GM18499 (cell line): Measurements from ENCODE around the gene AKAP17A.

ENCODE experiments used
- ATAC-seq: cut with Tn5 transposase; IDR thresholded peaks from one replicate; pipeline ENCODE4 v1.9.1; 2021; ENCODE audit warnings: moderate number of reproducible peaks; ENCODE audit not compliant: insufficient read depth, unreplicated experiment

Gene AKAP17A

DNA sequence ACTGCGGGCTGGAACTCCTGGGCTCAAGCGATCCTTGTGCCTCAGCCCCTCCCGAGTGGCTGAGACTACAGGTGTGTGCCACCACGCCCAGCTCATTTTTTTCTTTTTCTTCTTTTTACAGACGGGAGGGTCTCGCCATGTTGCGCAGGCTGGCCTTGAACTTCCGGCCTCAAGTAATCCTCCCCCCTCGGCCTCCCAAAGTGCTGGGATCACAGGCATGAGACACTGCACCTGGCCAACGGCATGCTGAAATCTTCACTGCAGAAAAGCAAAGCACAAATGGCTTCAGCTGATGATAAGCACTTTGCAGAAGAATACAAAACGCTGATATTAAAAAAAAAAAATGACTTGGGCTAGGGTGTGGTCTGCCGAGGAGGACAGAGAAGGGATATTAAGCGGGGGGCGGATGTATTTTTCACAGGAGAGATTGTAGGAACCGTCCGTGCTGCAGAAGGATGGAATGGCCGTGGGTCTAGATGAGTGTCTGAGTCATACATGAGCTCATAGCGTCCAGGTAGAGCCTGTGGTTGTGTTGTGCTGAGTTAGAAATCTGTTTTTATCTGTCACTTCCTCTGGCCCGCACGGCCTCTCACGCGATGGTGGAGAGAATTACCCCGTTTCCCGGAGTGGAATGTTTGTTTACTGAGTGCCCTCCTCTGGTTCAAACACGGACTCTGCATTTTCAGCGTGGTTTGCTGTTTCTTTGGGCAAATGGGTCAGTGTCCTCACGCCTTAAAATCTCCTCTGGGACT is 8.5 kb upstream of the AKAP17A start:
- ATAC-seq = peak; percentile 81

DNA sequence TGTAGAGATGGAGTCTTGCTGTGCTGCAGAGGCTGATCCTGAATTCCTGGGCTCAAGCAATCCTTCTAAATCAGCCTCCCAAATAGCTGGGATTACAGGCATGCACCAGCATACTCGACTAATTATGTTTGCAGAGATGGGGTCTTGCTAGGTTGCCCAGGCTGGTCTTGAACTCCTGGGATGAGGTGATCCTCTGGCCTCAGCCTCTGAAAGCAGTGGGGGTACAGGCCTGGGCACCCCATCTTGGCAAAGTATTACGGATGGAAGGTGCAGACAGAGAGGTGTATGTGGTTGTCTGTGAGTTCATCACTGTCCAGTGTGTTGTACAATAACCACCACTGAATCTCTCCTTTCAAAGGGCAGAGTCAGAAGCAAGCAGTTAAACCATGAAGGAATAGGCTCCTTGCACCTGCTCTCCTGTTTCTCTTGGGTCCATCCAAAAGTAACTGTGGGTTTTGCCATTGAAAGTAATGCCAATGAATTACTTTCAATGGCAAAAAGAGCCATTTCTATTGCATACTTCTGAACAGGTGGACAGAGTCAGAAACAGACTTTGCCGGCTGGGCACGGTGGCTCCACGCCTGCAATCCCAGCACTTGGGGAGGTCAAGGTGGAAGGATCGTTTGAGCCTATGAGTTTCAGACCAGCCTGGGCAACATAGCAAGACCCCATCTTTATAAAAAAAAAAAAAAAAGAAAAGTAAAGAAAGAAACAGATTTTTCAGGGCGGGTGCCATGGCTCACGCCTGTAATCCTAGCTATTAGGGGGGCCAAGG is 7.0 kb upstream of the AKAP17A start:
- no peak for ATAC-seq

DNA sequence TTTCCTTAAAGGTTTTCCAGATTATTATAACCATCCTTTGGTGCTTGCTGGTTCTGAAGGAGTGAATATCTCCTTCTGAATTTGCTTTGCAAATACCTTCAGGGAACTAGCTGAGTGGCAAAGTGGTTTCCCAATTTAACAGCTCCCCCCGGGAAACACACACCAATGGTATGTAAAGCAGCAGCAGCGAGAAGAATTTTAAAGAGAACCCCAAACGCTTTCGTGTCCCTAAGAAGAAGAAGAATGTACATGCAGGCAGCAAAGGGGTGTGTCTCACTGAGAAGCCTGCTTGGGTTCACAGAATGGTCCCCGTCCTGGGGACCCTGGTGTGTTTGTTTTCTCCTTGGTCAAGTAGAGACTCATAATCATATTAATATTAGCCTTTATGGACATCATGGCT is 4.2 kb upstream of the AKAP17A start:
- no peak for ATAC-seq

DNA sequence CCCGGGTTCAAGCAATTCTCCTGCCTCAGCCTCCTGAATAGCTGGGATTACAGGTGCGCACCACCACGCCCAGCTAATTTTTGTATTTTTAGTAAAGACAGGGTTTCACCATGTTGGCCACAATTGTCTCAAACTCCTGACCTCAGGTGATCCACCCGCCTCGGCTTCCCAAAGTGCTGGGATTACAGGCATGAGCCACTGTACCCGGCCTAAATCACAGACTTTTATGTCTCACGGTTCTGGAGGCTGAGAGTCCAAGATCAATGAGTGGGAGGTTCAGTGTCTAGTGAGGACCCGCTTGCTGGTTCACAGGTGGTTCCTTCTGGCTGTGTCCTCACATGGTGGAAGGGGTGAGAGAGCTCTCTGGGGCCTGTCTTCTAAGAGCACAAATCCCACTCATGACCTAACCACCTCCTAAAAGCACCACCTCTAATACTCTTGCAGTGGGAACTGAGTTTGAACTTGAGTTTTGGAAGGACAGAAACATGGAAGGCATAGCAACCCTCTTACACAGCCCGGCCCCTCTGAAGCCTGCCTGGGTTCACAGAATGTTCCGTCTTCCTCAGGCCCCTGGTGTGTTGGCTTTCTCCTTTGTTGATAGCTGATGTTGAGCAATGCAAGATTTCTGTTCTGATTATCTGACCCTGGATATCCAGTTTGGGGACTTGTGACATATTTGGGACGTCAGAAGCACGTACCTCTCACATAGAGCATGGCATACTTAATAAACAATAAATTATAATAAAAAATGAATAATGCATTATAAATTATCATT is 1.9 kb upstream of the AKAP17A start:
- no peak for ATAC-seq

DNA sequence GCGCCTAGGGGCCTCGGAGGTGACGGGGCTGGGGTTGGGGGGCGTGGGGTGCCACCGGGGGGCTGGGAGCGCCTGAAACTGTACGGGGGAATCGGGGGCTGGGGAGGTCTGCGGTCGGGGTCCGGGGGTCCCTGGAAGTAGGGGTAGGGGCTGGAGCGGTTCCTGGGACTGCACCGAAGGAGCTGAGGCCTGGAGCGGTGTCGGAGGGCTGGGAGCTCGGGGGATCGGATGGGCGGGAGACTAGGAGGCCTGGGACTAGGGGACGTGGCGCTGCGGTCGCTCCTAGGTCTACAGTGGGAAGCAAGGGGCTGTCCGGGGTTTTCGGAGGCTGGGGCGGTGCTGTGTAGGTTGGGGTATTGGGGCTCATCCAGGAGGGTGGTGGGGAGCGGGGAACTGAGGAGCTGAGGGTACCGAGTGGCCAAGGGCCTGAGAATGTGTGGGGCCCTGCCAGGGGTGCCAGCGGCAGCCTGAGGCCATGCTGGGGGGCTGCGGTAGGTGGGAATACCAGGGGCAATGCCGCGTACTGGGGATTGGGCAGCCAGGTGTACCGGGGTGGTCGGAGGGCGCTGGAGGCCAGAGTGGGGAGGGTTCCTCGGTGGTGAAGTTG is 562 bp downstream of the AKAP17A start:
- no peak for ATAC-seq

DNA sequence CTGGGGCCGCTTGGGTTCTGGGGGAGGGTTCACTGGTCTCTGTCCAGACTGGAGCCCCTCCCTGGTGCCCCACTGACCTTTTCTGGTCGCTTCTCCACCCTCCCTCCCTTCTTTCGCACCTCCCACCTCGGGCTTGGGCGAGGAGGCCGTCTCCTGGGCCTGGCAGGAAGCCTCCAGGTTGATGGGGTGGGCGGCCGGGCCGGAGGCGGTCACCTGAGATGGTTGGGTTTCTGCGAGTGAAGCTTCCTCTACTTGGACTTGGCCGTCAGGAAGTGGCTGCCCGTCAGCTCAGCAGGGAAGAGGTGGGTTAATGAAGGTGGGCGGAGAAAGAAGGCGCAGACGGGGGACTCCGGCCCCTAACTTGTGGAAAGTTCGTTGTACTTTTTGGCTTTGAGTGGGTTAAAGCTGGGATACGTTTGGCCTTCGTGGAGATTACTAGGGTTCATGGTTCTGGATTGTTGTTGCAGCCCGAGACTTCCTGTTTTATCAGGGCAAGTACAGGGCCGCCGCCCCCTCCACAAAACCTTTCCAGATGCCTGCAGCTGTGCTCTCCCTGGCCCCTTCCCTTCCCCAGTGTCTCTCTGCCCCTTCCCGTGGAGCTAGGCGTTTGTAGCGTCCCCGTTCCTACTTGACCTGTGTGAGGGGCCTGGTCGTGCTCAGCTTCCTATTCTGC is 1.2 kb downstream of the AKAP17A start:
- ATAC-seq = no peak

DNA sequence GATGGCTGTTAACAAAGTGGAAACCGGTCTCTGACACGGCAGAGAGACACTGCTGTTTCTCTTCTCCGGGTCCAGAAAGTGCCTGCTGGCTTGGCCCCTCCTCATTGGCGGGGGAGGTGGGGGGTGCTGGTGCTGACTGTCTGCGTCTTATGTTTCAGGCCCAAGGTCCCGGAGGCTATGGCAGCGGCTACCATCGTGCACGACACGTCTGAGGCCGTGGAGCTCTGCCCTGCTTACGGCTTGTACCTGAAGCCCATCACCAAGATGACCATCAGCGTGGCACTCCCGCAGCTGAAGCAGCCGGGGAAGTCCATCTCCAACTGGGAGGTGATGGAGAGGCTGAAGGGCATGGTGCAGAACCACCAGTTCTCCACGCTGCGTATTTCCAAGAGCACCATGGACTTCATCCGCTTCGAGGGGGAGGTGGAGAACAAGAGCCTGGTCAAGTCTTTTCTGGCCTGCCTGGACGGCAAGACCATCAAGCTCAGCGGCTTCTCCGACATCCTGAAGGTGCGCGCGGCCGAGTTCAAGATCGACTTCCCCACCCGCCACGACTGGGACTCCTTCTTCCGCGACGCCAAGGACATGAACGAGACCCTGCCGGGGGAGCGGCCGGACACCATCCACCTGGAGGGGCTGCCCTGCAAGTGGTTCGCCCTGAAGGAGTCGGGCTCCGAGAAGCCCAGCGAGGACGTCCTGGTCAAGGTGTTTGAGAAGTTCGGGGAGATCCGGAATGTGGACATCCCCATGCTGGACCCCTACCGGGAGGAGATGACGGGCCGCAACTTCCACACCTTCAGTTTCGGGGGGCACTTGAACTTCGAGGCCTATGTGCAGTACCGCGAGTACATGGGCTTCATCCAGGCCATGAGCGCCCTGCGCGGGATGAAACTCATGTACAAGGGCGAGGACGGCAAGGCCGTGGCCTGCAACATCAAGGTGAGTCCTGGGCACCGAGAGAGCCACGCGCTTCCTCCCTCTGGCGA is 2.2 kb downstream of the AKAP17A start:
- ATAC-seq = no peak

DNA sequence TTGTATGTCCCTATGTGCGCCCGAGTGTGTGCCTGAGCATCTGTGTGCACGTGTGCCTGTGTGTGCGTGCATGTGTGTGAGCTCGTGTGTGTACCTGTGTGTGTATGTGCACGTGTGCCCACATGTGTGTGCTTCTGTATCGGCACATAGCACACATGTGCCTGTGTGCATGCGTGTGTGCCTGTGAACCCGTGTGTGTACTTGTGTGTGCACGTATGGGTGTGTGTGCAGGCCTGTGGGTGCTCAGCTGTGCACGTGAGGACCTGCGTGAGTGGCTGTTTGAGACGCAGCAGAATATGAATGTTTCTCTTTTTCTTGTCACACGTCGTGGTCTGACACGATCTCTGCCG is 4.3 kb downstream of the AKAP17A start:
- ATAC-seq = no peak

DNA sequence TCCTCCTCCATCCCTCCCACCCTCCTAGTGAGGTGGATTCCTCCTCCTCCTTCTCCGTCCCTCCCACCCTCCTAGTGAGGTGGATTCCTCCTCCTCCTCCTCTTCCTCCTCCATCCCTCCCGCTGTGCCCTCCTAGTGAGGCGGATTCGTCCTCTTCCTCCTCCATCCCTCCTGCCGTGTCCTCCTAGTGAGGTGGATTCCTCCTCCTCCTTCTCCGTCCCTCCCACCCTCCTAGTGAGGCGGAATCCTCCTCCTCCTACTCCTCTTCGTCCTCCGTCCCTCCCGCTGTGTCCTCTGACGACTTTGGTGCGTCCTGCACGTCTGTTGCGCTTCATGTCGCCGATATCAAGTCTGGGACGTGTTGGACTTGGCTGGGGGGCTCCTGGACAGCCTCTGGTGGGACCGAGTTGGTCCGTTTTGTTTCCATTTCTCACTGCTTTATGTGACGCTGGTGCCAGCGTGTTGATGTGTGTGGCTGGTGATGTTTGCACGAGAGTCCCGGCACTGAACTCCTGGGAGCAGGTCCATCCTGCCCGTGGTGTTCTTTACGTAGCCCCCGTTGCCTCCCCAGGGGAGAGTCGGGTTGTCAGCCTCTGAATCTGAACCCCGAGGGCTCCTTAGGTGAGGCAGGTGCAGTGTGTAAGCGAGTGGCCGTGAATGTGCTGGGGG is 5.4 kb downstream of the AKAP17A start:
- no peak for ATAC-seq

DNA sequence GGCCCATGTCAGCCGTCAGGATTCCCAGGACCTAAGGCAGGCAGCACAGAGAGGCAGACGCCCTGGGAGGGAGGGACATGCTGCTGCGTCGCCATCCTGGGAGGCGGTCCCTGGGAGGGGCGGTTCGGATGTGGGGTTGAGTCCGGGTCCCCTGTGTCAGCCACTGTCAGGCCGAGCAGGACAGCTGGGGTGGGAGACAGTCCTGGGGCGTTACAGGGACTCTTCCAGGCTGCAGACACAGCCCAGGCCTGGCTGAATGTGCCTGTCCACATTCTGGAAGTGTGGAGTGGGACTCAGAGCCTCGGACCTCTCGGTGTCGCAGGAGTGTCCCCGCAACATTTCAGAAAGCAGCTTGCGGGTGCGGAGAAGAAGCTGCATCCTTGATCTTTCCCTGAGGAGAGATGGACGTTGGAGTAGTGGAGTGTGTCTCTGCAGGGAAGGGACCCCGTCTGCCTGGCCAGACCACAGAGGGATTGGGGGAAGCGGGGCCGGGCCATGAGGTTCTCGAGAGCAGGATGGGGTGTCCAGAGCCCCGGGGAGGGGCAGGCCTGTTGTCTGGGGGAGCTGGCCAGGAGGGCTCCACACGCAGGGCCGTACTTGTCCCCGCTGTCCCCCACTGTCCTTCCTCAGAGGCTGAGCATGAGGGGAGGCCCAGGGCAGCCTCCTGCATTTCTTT is 6.1 kb downstream of the AKAP17A start:
- ATAC-seq = no peak

DNA sequence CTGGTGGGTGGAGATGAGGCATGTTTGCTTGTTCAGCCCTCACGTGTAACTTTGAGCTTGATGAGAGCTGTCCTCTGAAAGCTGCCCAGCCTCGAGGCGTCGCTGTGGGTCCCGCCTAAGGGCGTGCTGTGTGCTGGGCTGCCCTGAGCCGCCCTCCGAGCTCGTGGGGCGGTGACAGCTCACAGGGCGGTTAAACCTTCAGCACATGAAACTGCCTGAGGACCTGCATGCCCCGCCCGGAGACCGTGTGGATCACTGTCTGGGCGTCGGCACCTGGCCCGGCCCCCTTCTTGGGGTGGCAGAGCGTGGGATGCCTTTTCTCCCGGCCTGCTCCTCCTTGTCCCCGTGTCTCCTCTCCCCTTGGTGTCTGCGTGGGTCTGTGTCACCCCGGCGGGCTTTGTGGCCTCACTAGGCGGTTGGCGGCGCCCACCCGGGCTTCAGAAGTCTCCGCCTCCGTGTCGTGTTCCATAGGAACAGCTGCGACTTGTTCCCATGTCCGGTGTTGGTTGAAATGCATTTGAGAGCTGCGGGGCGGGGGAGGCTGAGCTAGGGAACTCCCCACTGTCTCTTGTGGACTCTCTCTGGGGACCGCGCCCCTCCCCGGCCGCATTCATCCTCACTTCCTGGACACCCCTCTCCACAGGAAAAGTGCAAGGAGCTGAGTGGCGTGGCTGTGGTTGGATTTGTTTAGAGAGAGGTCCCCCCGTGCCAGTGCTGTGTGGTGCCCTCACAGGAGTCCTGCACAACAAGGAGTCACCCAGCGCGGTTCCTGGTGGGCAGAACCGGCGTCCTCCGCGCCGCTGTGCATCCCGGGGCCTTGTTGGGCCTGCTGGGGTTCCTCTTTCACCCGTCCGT is 6.8 kb downstream of the AKAP17A start:
- no peak for ATAC-seq

DNA sequence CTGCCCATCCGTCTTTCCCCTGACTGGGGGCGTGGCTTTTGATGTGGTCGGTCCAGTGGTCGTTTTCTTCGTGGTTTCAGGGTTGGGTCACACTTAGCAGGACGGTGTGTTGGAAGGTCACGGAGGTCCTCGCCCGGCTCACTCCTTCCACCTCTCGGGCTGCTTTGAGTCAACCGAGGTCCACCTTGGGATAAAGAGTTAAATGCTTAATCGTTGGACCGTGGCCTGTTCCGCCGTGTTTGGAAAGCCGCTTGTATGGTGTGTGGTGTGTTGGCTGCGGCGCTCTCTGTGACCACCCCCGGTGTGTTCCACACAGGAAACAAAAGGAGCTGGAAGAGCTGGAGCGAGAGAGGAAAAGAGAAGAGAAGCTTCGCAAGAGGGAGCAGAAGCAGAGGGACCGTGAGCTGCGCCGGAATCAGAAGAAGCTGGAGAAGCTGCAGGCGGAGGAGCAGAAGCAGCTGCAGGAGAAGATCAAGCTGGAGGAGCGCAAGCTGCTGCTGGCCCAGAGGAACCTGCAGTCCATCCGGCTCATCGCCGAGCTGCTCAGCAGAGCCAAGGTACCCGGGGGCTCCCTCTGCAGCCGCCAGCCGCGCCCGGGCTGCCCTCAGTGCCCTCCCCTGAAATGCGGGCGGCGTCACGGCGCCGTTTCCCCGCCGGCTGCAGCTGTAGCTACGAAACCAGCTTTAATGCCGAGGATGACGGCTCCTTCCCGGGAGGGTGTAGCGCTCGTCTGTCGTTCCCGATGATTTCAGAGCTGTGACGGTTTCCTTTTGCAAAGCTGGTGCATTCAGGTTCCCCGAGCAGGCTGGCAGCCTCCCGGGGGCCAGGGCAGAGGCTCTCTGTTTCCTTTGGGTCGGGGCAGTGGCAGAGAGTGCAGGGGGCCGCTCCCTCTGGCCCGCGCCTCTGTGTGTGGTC is 7.7 kb downstream of the AKAP17A start:
- ATAC-seq = no peak

DNA sequence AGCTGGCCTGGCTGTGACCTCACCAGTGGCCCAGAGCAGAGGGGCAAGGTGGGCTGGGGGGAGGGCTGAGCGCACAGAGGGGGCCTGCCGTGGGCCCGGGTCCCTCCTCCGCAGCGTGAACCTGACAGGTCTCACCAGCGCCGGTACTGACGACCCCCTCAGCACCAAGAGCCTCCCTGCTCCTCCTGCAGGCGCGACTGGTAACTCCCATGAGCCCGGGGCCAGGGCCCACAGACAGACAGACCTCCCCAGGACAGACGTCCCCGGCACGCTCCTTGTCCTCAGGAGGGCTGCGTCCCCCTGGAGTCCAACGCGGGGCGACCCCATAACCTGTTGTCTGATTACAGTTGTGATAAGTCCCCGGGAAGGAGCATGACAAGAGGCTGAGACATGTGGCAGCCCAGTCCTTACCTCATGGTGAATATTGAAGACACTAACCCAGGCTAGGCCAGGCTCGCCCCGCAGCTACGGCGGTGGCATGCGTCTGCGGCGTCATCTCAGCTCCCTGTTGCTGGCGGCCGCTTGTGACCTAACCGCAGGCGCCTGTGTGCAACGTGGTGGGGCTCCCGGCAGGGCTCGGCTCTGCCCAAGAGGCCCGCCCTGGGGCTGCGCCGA is 8.5 kb downstream of the AKAP17A start:
- ATAC-seq = no peak

DNA sequence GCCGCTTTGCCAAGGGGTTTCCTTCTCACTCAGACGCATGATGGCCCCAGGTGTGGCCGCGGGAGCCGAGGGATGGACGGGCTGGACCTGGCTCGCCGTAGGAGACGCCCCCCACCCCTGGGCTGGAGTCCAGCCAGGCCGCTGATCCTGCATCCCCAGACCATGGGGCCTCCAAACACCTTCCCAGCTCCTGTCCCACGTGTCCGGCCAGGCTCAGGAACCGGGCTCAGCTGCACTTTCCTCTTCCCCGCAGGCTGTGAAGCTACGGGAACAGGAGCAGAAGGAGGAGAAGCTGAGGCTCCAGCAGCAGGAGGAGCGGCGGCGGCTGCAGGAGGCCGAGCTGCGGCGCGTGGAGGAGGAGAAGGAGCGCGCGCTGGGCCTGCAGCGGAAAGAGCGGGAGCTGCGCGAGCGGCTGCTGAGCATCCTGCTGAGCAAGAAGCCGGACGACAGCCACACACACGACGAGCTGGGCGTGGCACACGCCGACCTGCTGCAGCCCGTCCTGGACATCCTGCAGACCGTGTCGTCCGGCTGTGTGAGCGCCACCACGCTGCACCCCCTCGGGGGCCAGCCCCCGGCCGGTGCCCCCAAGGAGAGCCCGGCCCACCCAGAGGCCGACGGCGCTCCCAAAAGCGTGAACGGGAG is 9.1 kb downstream of the AKAP17A start:
- no peak for ATAC-seq

DNA sequence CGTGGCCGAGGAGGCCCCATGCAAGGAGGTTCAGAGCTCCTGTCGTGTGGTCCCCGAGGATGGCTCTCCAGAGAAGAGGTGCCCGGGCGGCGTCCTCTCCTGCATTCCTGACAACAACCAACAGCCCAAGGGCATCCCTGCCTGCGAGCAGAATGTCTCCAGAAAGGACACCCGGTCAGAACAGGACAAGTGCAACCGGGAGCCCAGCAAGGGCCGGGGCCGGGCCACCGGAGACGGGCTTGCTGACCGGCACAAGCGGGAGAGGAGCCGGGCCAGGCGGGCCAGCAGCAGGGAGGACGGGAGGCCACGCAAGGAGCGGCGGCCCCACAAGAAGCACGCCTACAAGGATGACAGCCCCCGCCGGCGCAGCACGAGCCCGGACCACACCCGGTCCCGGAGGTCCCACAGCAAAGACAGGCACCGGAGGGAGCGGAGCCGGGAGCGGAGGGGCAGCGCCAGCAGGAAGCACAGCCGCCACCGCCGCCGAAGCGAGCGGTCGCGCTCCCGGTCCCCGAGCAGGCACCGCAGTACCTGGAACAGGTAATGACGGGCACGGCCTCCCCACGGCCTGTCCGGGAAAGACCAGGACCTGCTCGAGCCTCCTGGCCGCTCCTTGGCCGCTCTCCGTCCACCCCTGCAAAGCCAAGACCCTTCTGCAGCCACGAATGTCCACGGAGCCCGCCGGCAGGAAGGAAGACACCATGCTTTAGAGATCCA is 9.8 kb downstream of the AKAP17A start:
- no peak for ATAC-seq
